HG03457 (cell line): ENCODE data around the gene SERPINE1.
"Not testable (repeated sequence)": the region's sequence is repeated elsewhere in the genome, so short reads cannot be mapped to it uniquely, and the experiment has no call there.

ENCODE experiments used
- ATAC-seq: cut with Tn5 transposase; IDR thresholded peaks from one replicate; pipeline ENCODE4 v1.9.1; 2021; ENCODE audit warnings: moderate number of reproducible peaks; ENCODE audit not compliant: unreplicated experiment

The SERPINE1 gene

DNA sequence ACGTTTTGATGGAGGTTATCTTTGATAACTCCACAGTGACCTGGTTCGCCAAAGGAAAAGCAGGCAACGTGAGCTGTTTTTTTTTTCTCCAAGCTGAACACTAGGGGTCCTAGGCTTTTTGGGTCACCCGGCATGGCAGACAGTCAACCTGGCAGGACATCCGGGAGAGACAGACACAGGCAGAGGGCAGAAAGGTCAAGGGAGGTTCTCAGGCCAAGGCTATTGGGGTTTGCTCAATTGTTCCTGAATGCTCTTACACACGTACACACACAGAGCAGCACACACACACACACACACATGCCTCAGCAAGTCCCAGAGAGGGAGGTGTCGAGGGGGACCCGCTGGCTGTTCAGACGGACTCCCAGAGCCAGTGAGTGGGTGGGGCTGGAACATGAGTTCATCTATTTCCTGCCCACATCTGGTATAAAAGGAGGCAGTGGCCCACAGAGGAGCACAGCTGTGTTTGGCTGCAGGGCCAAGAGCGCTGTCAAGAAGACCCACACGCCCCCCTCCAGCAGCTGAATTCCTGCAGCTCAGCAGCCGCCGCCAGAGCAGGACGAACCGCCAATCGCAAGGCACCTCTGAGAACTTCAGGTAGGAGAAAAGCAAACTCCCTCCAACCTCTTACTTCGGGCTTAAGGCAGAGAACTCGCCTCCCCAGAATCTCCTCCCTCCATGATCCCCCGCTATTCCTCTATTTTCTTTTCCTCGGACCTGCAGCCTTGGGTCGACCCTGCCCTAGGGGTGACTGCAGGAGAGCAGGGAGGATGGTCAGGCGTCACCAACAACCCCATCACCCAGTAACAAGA lies at the start of gene SERPINE1:
SERPINE1 (plus strand) TSS at position 454 of the 809 bp plus-strand sequence. CDS start 1,290 bp downstream, outside the sequence.
- no peak for ATAC-seq

DNA sequence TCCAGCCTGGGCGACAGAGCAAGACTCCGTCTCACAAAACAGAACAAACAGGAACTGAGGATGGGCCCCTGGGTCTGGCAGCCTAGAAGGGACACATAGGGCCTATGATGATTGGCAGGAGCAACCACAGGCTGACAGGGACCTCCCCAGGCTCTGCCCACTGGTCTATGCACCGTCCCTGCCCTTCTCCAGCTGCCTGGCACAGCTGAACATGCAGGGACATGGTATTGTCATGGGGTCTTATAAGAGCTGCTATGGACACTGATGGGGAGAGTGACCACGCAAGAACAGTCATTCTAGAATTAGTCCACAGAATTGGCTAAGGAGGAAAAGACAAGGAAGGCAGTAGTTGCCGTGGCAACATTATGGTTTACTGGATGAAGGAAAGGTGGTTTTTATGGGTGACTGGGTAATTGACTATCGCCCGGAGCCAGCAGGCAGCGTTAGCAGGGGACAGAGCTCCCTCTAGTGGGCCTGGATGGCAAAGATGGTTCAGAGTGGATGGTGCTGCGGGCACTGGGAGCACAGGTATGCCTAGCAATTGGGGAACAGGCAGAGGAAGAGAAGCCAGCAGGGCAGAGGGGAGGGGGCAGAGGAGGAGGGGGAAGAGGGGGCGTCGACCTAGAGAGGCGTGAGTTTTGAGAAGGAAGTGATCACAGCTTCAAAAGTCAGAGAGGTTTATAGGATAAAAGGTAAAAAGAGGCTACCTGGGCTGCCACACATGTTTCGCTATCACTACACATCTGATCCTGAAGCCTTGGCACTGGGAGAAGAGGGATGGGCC lies 49.4 kb upstream of the SERPINE1 start:
- ATAC-seq: peak; percentile 71

DNA sequence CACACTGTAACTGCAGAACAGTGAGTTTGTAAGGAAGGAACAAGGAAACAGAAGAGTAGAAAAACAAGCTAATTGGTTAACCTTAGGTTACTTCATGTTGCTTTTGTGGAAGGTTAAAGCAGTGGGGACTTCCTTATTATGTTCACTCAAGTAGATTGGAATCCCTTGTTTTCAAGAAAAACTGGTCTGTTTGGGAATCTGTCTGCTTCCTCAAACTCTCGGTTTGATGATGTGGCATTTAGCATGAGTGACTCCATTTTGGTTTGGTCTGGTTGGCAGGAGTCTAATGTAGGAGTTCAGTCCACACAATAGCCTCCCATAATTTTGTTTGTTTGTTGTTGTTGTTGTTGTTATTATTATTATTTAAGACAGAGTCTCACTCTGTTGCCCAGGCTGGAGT lies 45.5 kb upstream of the SERPINE1 start:
- ATAC-seq: no peak

DNA sequence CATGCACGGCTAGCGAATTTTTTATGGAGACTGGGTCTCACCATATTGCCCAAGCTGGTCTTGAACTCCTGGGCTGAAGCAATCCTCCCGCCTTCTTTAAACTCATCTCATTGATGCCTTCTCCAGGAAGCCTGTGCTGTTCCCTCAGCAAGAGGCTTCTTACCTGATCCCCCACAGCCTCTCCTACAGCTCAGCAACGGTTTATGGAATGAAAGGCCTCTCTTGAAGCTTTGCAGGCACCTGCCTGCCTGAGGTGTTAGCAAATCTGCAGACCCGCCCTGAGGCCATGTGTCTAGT lies 42.1 kb upstream of the SERPINE1 start:
- no peak for ATAC-seq

DNA sequence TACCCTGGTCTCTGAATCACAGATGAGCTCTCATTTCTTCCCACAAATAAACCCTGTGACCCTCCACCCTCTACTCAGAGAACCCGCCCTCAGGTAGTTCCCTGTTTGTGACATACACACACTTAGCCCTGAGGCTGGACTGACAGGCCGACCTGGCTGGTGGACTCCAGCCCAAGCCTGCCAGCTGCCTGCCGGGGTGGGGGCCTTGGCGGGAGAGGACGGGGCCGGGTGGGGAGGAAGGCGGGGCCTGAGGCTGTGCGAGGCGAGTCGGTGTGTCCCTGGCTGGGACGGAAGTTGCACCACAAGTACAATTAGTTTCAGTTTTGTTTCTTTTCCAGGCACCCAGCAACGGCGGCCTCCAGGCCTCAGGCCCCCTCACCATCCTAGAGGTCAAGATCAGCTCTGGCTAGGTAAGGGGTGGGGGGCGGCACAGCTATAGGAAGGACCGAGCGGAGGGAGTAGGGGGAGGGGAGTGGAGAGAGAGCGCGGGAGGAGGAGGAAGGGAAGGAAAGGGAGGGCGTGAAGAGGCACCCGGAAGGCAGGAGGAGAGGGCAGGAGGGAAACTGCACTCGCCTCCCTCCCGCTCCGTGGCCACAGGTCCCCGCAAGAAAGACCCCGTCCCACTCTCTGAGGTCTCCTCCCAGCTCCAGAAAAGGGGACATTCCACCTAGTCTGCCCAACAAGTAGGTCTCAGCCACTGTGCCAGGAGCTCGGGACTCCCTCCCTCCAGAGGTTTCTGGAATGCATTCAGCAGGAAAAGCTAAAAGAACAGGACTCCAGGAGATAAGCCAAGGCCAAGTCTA lies 41.5 kb upstream of the SERPINE1 start, which contains the start of gene TRIM56:
TRIM56 (plus strand) TSS at position 320 of the 803 bp plus-strand sequence. CDS start 1,832 bp downstream, outside the sequence.
- ATAC-seq: no peak

DNA sequence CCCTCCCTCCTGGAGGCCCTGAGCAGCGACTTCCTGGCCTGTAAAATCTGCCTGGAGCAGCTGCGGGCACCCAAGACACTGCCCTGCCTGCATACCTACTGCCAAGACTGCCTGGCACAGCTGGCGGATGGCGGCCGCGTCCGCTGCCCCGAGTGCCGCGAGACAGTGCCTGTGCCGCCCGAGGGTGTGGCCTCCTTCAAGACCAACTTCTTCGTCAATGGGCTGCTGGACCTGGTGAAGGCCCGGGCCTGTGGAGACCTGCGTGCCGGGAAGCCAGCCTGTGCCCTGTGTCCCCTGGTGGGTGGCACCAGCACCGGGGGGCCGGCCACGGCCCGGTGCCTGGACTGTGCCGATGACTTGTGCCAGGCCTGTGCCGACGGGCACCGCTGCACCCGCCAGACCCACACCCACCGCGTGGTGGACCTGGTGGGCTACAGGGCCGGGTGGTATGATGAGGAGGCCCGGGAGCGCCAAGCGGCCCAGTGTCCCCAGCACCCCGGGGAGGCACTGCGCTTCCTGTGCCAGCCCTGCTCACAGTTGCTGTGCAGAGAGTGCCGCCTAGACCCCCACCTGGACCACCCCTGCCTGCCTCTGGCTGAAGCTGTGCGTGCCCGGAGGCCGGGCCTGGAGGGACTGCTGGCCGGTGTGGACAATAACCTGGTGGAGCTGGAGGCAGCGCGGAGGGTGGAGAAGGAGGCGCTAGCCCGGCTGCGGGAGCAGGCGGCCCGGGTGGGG lies 39.4 kb upstream of the SERPINE1 start:
- ATAC-seq: no peak

DNA sequence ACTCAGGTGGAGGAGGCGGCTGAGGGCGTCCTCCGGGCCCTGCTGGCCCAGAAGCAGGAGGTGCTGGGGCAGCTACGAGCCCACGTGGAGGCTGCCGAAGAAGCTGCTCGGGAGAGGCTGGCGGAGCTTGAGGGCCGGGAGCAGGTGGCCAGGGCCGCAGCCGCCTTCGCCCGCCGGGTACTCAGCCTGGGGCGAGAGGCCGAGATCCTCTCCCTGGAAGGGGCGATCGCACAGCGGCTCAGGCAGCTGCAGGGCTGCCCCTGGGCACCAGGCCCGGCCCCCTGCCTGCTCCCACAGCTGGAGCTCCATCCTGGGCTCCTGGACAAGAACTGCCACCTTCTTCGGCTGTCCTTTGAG lies 38.9 kb upstream of the SERPINE1 start:
- ATAC-seq: no peak

DNA sequence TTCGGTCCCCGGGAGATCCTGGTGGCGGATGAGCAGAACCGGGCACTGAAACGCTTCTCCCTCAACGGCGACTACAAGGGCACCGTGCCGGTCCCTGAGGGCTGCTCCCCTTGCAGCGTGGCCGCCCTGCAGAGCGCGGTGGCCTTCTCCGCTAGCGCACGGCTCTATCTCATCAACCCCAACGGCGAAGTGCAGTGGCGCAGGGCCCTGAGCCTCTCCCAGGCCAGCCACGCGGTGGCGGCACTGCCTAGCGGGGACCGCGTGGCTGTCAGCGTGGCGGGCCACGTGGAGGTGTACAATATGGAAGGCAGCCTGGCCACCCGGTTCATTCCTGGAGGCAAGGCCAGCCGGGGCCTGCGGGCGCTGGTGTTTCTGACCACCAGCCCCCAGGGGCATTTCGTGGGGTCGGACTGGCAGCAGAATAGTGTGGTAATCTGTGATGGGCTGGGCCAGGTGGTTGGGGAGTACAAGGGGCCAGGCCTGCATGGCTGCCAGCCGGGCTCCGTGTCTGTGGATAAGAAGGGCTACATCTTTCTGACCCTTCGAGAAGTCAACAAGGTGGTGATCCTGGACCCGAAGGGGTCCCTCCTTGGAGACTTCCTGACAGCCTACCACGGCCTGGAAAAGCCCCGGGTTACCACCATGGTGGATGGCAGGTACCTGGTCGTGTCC lies 37.9 kb upstream of the SERPINE1 start:
- ATAC-seq: no peak

DNA sequence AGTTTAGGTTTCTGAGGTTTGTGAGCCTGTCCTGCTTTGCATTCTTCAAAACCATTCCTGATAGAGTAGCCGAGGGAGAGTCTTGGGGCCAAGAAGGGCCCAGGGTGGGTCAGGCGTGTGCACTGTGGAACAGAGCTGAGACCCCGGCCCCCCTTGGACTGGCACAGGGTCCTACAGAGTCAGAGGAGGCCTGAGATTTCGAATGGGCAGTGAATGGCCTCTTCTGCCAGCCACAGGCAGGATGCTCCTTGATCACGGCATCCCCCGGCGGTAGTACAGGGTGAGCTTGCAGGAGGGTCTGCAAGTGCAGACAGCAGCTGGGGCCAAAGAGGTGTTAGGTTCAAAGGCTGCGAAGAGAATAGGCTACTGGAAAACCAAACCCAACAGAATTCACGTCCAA lies 37.0 kb upstream of the SERPINE1 start:
- ATAC-seq: no peak

DNA sequence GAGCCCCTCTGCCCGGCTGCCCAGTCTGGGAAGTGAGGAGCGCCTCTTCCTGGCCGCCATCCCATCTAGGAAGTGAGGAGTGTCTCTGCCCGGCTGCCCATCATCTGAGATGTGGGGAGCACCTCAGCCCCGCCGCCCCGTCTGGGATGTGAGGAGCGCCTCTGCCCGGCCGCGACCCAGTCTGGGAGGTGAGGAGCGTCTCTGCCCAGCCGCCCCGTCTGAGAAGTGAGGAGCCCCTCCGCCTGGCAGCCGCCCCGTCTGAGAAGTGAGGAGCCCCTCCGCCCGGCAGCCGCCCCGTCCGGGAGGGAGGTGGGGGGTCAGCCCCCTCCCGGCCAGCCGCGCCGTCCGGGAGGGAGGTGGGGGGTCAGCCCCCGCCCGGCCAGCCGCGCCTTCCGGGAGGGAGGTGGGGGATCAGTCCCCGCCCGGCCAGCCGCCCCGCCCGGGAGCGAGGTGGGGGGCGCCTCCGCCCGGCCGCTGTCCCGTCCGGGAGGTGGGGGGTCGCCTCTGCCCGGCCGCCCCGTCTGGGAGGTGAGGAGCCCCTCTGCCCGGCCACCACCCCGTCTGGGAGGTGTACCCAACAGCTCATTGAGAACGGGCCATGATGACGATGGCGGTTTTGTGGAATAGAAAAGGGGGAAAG lies 34.5 kb upstream of the SERPINE1 start:
- not testable (repeated sequence) for ATAC-seq

DNA sequence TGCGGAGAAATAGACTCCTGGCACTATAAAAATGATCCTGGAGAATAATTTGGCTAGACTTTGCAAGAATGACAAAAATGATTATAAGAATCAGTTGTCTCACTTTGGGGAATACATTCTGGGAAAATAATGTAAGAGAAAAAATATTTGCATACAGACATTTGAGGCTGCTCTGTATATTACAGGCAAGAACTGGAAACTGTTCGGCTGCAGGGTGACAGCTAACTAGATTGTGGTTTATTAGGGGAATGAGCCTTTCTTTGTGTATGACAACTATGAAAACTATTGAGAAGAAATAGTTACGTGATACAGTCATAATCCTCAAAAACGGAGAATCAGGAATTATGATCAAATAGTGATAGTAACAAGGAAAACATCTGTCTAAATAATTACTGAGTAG lies 33.0 kb upstream of the SERPINE1 start:
- ATAC-seq: no peak

DNA sequence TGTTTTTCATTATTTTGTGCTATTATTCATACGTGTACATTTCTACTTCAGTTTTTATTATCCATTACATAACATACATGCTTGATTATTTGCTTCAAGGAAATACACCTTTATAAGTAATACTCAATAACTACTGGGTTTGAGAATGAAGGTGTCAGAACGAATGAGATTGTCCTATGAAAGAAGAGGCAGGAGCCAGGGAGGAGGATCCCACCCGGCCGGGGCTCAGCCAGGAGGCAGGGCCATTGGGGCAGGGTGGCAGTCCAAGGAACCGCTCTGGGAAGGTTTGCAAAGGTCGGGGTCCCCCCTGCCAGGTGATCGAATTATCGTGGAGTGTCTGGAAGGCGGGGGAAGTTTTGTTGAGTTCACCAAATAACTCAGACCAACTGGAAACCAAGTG lies 32.5 kb upstream of the SERPINE1 start:
- ATAC-seq: no peak

DNA sequence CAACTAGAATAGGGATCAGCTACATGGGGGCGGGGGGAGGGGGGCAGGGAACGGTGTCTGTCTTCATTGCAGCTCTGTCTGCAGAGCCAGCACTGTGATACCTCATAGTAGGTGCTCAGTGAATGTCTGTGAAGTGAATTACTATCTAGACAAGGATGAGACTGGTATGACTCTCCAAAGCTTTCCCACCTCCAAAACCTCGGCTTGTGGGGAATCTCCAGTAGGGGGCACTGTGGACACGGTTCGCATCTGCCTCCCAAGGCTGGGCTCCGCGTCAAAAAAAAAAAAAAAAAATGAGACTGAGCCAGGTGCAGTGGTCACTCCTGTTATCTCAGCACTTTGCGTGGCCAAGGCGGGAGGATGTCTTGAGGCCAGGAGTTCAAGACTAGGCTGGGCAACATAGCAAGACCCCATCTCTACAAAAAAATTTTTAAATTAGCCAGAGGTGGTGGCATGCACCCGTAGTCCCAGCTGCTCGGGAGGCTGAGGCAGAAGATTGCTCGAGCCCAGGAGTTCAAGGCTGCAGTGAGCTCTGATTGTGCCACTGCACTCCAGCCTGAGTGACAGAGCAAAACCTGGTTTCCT lies 32.0 kb upstream of the SERPINE1 start:
- no peak for ATAC-seq

DNA sequence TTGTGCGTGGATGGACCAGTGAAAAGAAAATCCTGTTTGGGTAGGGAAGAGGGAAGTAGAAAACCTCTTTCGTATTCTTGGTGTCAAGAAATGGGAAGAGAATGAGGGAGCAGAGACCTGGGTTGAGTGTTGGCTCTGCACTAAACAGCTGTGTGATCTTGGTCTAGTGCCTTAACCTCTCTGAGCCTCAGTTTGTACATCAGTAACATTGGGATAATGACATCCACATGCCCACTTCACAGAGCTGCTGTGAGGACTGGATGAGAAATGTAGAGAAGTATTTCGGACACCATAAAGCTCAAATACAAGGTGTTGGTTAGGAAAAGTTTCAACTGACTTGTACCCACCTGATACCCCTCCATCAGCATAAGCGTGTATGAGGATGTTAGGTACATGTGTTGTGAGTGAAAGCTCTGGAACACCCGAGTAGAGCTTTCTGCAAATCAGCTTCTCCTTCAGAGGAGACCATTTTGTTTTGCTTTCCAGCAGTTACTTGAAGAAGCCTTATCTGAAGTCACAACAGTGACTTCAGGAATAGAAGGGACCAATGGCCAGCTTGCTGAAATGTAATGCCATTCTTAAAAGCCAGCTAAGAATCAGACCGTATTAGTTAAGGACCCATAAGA lies 30.5 kb upstream of the SERPINE1 start:
- ATAC-seq: no peak

DNA sequence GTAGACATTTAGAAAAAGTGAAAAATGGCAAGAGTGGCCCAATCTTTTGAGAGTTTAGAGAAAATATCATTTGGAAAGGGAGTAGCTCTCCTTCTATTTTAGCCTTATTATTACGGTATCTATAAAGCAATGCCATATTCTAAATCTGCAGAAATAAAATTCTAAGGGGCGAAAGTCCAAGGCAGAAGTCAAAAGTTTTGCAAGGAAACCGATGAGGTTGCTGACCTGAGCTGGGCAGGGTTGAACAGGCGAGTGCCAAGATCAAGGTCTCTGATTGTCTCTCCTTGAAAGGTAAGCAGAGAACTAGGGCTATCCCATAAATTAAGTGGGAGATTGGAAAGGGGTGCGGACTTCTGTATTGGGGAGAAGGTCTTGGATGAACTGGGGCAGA lies 30.0 kb upstream of the SERPINE1 start:
- ATAC-seq: no peak

DNA sequence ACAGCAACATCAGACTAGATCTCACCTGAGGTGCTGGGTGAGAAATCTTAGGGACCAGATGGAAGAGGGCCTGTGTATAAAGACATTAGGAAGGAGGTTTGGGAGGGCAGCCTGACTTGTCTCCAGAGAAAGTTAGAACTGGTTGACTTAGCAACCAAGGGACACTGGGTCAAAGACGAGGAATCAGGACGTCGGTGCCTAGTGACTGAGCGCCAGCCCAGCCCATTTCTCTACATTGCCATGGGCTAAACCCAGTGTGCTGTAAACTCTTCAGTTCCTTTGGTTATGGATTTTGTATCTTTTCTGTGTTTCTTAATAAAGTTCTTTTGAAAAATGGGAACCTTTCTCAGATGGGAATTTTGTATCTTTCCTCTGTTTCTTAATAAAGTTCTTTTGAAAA lies 29.3 kb upstream of the SERPINE1 start:
- ATAC-seq: no peak

DNA sequence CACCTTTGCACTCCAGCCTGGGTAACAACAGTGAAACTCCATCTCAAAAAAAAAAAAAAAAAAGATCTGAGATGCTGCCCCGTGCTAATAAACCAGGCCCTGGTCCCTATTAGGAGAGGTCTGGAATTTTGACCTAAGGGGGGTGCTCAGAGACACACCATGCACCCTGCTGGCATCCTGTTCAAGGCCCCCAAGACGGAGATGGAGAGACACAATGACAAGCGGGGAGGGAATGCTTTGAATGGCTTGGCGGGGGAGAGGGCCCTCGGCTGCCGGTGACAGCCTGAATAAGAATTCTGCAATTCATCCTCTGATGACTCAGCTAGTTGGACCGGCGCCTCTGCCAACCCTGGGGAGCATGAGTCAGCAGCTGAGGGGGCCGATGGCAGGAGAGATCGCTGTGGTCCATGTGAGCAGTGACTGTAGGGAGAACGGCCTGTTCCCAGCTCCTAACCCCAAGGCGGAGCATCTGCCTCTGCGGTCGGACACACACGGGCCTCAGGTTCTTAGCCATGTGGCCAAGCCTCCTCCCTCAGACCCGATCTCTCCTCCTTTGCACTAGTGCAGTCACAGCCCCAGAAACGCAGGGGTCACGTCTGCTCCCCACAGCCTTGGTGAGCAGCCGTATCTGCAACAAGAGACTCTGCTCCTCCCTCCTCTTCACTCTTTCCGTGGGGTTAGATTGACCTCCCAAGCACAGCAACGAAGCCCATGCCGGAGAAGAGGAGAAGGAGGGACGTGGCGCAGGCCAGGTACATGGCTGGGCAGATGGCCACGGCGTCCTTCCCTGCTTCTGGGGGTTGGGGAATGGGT lies 26.7 kb upstream of the SERPINE1 start:
- no peak for ATAC-seq
